IgD-negative memory B cell (primary cell): Measurements from ENCODE around the gene PRKAG2. TPM values are rescaled to one million over a fixed set of nuclear protein-coding genes. Genes with fewer than 3 reads are reported as not detected.

ENCODE experiments used
- H3K27ac Mint-ChIP-seq, 3 donors: one replicate each; pipeline ENCODE4 v1.8.0; 2020 to 2022; ENCODE audit warnings: mild to moderate bottlenecking in 3 of 3, mixed read lengths in 3 of 3, moderate library complexity in 1 of 3
- H3K27me3 Mint-ChIP-seq: one replicate; pipeline ENCODE4 v1.8.0; 2021; ENCODE audit warnings: mixed read lengths
- H3K36me3 Mint-ChIP-seq: one replicate; pipeline ENCODE4 v1.8.0; 2020; ENCODE audit warnings: mild to moderate bottlenecking, mixed read lengths
- H3K4me1 Mint-ChIP-seq, 3 donors: one replicate each; pipeline ENCODE4 v1.8.0; 2020 to 2022; ENCODE audit warnings: mixed read lengths in 3 of 3, mild to moderate bottlenecking in 1 of 3
- H3K4me3 Mint-ChIP-seq, 4 donors: one replicate each; pipeline ENCODE4 v1.8.0; 2020 to 2022; ENCODE audit warnings: mild to moderate bottlenecking in 4 of 4, mixed read lengths in 4 of 4, moderate library complexity in 3 of 4
- H3K9me3 Mint-ChIP-seq, 3 donors: one replicate each; pipeline ENCODE4 v1.8.0; 2020 to 2021; ENCODE audit warnings: mixed read lengths in 3 of 3, mild to moderate bottlenecking in 1 of 3
- polyA plus RNA-seq: library from polyadenylated mRNA; unstranded; fragments of 300-500 nt; fragmentation: Illumina TruSeq; gene quantifications from one replicate; pipeline ENCODE4 v1.2.3, GENCODE V29; 2021

PRKAG2 gene
- polyA plus RNA-seq, 1 donor from 2014 or later = 21.3 TPM

DNA sequence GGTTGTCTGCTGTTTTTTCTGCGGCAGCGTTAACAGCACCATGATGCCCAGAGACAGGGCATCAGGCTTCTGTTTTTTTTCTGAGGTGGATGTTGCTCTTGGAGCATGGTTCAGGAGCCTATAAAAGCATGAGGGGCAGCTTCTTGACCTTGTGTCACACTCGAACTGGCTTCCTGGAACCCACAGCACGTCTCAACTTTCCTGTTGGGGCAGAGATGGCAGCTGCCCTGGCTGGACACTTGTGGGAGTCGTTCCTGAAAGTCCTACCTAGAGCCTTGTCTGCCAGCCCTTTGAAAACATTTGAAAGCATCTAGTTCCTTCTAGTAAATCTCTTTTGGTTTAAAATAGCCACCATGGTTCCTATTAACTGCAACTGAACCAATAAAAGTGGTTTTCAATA is 28.9 kb upstream of the PRKAG2 start:
- peaks cover 2% of the 10 kb centered on the region for H3K27me3 Mint-ChIP-seq
- H3K27ac Mint-ChIP-seq = no peak overlapping the region
- H3K4me1 Mint-ChIP-seq = no peaks in the 10 kb centered on the region
- H3K36me3 Mint-ChIP-seq = peaks cover 3% of the 10 kb centered on the region
- peaks cover 0 to 5% (median 0%) of the 10 kb centered on the region in 3 donors for H3K9me3 Mint-ChIP-seq
- no peak overlapping the region for H3K4me3 Mint-ChIP-seq

DNA sequence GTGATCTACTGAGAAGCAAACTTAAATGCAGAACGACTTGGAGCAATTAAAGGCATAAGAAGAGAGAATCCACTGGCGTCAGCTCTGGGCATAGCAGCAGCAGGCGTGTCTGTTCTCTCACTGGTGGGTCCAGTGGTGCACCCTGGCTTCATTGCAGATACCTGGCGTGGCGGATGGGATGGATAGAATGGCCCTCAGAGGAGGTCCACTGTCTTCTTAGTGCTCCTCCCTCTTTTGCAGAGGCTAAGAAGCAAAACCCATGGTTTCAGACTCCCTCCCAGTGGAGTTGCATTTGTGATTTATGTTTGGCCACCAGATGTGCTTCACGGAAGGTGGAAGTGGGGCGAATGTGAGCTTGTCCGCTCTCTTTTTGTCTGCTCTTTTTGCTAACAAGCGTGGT is 28.4 kb upstream of the PRKAG2 start:
- Mint-ChIP-seq H3K4me1 (no peaks in the 10 kb centered on the region), H3K4me3 (no peak overlapping the region), H3K27ac (no peak overlapping the region), H3K27me3 (peaks cover 2% of the 10 kb centered on the region), H3K36me3 (peaks cover 3% of the 10 kb centered on the region), H3K9me3 (peaks cover 0 to 5% (median 0%) of the 10 kb centered on the region in 3 donors)

DNA sequence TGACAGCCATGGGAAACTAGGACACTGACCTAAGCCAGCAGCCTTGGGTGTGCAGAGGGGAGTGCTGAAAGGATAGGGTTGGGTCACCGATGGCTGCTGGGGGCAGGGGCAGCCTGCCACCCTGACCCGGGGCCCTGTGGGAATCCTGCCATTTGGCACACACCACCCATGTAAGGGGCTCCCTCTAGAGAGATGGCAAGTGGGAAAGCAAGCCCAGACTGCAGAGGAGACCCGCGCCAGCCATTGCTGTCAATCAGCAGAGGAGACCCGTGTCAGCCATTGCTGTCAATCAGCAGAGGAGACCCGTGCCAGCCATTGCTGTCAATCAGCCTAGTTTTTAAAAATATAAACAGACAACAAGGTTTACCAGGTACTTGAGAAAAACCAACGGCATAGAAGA is 27.4 kb upstream of the PRKAG2 start:
- H3K4me1 Mint-ChIP-seq = no peaks in the 10 kb centered on the region
- H3K27ac Mint-ChIP-seq = no peak overlapping the region
- H3K36me3 Mint-ChIP-seq = peaks cover 3% of the 10 kb centered on the region
- peaks cover 0 to 5% (median 0%) of the 10 kb centered on the region in 3 donors for H3K9me3 Mint-ChIP-seq
- H3K27me3 Mint-ChIP-seq = peaks cover 9% of the 10 kb centered on the region
- no peak overlapping the region for H3K4me3 Mint-ChIP-seq

DNA sequence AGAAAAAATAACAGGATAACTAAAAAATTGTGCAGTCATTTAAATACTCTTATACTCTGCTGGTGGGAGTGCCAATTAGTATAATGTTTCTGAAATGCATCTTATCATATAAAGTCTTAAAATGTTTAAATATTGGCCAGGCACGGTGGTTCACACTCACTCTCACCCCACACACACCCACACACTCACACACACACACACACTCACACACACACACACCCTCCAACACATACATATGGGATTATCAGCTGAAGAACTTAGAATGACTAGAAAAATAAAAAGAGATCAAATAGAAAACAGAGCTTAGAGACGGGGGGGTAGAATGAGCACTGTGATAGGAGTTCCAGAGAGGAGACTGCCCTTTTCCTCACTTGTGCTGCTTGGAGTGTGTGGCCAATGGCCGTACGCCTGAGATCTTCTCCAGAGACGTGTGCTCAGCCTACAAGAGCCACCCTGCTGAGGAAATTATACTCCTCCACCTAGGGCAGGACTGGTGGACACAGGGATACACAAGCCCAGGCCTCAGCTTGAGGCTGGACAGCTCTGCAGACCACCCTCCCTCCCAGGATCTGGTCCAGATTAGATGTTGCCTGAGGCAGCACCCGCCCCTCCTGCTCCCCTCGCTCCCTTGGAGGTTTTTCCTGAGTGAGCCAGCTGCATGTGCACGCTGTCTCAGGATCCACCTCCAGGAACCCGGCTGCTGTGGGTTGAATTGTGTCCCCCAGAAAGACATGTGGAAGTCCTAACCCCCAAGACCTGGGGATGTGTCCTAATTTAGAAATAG is 26.5 kb upstream of the PRKAG2 start:
- H3K9me3 Mint-ChIP-seq = peaks cover 0 to 5% (median 0%) of the 10 kb centered on the region in 3 donors

DNA sequence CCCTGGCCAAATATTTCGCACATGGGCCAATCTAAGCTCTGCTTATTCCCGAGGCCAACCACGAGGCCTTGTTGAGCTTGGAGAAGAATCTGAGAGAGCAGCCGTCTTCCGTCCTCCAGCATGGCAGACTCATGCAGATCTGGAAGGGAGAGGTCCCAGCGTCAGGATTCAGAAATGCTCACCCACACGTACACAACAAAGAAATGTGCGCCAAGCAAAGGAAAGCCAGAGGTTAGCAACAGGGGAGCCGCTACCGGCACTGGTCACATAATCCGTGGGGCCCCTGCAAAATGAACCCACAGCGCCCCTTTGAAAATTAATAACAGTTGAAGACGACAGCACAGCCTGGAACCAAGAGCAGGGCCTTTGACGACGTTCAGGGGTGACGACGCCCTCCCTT is 25.4 kb upstream of the PRKAG2 start:
- peaks cover 0 to 5% (median 0%) of the 10 kb centered on the region in 3 donors for H3K9me3 Mint-ChIP-seq
- no peaks in the 10 kb centered on the region for H3K4me1 Mint-ChIP-seq
- H3K27me3 Mint-ChIP-seq = peaks cover 11% of the 10 kb centered on the region
- H3K27ac Mint-ChIP-seq = no peak overlapping the region
- H3K36me3 Mint-ChIP-seq = peaks cover 3% of the 10 kb centered on the region
- H3K4me3 Mint-ChIP-seq = no peak overlapping the region

More for the DNA sequence above, 26.5 kb upstream of the PRKAG2 start:
- Mint-ChIP-seq H3K4me3 (peak overlapping the region in 1 of 4 donors; percentile 29), H3K36me3 (peaks cover 3% of the 10 kb centered on the region), H3K27ac (no peak overlapping the region), H3K4me1 (no peaks in the 10 kb centered on the region), H3K27me3 (peaks cover 11% of the 10 kb centered on the region)

DNA sequence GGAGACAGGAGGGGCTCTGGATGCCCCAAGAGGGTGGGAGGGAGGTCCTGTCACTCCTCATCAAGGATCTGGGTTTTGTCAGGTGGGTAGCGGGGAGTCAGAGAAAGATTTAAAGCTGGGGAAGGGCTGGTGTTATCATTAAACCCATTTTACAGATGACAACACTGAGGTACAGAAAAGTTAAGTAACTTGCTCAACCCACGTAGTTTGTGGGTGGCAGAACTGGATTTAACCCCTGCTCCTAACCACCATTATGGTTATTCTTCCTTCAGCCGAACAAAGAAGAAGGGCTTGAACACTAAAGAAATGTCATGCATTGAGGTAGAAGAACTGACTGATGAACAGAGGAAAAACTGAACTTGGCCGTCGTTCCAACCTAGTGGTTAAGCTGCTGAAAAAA is 24.9 kb upstream of the PRKAG2 start:
- peaks cover 0 to 1% (median 0%) of the 10 kb centered on the region in 3 donors for H3K9me3 Mint-ChIP-seq

DNA sequence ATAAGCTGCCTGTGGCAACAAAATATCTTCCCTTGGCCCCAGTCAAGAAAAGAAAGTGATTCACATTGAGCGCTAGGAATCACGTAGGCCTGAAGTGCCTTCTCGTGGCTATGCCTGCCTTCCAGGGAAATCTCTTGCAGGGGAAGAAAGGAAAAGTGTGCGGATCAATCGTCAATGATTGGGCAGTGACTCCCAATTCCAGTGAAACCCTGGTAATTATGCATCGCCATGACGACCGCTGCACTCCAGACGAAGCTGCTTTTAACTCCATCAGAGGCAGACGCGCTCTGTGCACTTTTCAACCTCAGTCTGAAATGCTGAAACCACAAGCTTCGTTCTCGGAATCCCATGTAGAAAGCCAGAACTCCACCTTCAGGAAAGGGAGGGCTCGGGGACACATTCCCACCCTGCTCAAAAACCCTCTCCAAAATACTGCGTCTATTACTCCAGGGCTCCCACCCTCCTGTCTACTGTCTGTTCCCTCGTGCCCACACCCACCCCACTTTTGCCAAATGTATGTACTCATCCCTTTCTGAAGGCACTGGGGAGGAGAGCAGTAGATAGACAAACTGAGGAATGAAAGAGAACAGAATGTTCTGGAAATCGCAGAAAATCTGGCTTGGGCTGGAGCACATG is 24.2 kb upstream of the PRKAG2 start:
- Mint-ChIP-seq H3K27me3 (peaks cover 11% of the 10 kb centered on the region), H3K9me3 (no peaks in the 10 kb centered on the region), H3K27ac (no peak overlapping the region), H3K4me1 (no peaks in the 10 kb centered on the region), H3K4me3 (no peak overlapping the region), H3K36me3 (no peaks in the 10 kb centered on the region)

More for the DNA sequence above, 24.9 kb upstream of the PRKAG2 start:
- Mint-ChIP-seq H3K4me1 (no peaks in the 10 kb centered on the region), H3K27me3 (peaks cover 11% of the 10 kb centered on the region), H3K4me3 (no peak overlapping the region), H3K36me3 (no peaks in the 10 kb centered on the region), H3K27ac (no peak overlapping the region)

DNA sequence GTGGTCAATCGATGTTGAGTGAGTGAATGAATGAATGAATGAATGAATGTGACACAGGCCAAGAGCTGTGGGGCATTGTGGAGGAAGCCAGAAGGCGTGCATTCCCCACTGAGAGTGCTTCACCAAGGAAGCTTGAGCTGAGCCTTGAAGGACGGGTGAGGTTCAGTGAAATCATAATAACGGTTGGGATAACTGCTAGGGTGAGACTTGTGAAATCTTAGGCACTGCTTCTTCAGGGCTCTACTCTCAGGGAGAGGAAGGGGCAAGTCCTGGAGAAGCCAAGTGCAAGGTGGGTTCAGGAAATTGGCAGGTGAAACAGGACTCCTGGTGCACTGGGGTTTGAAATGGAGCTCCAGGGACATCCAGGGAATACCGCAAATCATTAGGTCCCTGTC is 23.7 kb upstream of the PRKAG2 start:
- Mint-ChIP-seq H3K4me3 (no peak overlapping the region), H3K27me3 (peaks cover 11% of the 10 kb centered on the region), H3K4me1 (no peaks in the 10 kb centered on the region), H3K36me3 (no peaks in the 10 kb centered on the region), H3K27ac (no peak overlapping the region), H3K9me3 (no peaks in the 10 kb centered on the region)

DNA sequence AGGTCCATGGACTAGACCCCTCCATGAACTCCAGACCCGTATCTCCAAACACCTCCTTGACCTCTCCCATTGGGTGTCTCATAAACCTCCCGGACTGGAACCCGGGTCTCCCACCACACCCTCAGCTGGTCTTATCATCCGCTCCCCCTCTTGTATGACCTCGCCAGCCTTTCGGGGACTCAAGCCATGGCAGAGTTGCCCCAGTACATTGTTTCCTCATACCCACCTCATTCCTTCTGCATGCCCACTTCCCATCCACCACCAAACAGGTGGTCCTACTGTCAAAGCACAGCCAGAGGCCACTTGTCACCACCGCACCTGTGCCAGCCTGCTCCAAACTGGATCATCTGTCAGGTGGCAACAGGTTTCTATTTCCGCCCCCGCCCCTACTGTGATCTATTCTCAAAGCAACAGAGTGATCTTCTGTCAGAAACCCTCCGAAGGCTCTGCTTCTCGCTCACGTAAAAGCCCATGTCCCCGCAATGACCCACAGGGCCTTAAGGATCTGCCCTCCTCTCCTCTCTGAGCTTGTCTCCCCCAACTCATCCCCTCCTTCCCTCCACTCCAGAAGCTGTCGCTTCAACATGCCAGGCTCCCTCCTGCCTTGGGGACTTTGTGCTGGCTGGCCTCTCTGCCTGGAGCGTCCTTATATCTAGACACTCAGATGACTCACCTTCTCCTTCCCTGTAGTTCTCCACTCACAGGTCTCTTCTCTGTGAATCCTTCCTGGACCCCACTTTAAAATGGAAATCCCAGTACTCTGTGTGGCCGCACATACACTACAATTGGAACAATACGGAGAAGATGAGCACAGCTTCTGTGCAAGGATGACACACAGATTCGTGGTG is 22.8 kb upstream of the PRKAG2 start:
- Mint-ChIP-seq H3K4me1 (no peaks in the 10 kb centered on the region), H3K27me3 (peaks cover 11% of the 10 kb centered on the region), H3K4me3 (no peak overlapping the region), H3K27ac (peak overlapping the region in 1 of 3 donors; percentile 46), H3K36me3 (no peaks in the 10 kb centered on the region), H3K9me3 (no peaks in the 10 kb centered on the region)

DNA sequence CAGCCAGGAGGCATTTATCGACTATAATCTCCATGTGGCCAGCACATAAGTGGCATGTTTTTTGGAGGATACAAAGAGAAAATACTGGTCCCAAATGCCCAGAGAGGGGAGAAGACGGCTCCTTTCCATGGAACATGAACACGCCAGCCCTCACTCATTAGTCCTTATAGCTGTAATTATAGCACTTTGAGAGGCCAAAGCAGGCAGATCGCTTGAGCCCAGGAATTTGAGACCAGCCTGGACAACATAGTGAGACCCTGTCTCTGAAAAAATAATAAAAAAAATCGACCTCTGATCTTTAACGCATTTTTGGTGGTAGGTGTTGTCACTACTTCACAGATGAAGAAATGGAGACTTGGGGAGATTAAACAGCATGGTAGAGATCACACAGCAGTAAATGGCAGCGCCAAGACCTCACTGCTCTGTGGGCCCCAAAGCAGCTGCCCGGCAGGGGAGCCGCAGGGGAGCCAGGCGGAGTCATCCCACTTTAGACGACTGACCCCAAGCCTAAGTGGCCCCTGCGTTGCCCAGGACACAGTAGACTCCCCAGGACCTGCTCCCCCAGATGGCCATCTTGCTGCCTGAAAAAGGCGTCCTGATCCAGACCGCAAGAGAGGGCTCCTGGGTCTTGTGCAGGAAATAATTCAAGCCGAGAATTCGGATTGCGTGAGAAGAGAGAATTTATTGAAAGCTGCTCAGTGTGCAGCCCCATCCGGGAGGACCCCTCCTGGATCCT is 21.2 kb upstream of the PRKAG2 start:
- Mint-ChIP-seq H3K4me1 (no peaks in the 10 kb centered on the region), H3K4me3 (no peak overlapping the region), H3K27ac (no peak overlapping the region), H3K9me3 (no peaks in the 10 kb centered on the region), H3K27me3 (peaks cover 14% of the 10 kb centered on the region), H3K36me3 (no peaks in the 10 kb centered on the region)

DNA sequence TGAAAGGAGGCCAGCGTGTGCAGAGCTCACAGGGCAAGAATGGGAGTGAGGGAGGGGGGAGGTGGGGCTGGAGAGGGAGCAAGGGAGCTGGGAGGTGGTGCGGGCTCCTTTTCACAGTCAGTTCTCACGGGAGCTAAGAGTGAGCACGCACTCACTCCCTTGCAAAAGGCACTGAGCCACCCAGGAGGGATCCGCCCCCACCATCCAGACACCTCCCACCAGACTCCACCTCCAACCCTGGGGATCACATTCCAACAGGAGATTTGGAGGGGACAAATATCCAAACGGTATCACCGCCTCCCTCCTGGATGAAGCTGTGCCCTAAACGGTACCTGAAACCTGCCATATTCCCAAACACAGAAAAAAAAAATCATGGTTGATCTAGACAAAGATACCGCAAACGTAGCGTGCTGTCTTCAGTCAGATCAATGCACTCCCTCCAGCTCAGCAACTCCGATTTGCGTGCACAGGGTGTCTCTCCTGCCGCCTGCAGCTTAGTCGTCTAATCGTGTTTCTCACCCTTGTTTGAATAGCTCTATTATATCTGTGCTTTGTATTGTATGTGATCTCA is 20.3 kb upstream of the PRKAG2 start:
- Mint-ChIP-seq H3K4me3 (no peak overlapping the region), H3K27me3 (peaks cover 14% of the 10 kb centered on the region), H3K9me3 (no peaks in the 10 kb centered on the region), H3K4me1 (no peaks in the 10 kb centered on the region), H3K36me3 (no peaks in the 10 kb centered on the region), H3K27ac (peak overlapping the region in 1 of 3 donors; percentile 31)

DNA sequence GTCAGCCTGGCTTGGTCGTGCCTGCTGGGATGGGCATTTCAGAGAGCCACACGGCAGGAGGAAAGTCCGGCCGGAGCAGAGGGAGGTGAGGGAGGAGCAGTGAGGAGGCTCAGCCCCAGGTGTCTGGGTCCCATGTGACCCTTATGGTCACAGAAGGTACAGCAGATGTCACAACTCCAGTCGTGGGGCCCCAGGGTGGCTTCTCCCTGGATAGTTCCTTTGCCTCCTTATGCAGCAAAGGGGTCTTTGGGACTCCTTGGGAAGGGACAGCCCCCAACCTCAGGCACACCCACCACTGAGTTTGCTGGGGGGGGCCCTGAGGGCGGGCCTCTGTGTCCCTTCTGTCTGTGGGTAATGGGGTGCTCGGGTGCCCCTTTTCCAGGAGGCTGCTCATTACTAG is 19.6 kb upstream of the PRKAG2 start:
- no peak overlapping the region for H3K4me3 Mint-ChIP-seq
- H3K4me1 Mint-ChIP-seq = no peaks in the 10 kb centered on the region
- H3K27ac Mint-ChIP-seq = no peak overlapping the region
- H3K36me3 Mint-ChIP-seq = no peaks in the 10 kb centered on the region
- H3K9me3 Mint-ChIP-seq = no peaks in the 10 kb centered on the region
- H3K27me3 Mint-ChIP-seq = peaks cover 14% of the 10 kb centered on the region

DNA sequence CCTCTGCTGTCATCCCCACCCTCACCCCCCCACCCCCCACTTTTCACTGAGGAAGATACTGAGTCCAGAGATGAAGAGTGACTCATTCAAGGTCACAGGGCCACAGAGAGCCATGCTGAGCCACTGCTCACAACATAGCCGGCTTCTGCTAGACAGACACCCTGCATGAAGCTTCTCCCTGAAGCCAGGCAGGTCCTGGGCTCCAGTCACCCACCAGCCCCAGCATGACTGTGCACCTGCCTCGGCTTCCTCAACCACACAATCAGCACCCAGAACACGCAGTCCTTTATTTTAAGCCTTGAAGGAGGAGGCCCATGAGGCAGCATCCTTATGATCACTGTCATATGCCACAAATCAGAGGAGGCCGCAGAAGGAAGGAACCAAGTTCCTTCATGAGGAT is 19.2 kb upstream of the PRKAG2 start:
- Mint-ChIP-seq H3K27me3 (peaks cover 13% of the 10 kb centered on the region), H3K9me3 (no peaks in the 10 kb centered on the region), H3K36me3 (no peaks in the 10 kb centered on the region), H3K4me1 (no peaks in the 10 kb centered on the region), H3K4me3 (no peak overlapping the region), H3K27ac (no peak overlapping the region)

DNA sequence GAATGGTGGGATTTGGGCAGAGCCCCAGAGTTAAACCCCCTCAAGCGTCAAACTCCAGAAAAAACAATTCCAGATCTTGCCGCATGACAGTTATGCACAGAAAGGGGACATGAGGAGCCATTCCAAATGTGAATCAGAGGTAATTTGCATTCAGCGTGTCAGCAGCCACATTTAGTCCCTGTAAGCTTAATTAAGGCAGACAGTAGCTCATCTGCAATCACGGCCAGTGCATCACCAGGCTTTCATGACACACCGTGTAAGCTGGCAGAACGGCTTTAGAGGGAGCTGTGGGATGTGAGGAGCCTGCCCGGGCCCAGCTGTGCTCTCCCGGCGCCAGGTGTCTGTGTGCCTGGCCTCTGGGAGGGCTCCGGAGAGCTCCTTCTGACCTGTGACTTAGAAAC is 18.7 kb upstream of the PRKAG2 start:
- Mint-ChIP-seq H3K36me3 (no peaks in the 10 kb centered on the region), H3K4me3 (no peak overlapping the region), H3K9me3 (no peaks in the 10 kb centered on the region), H3K27me3 (peaks cover 12% of the 10 kb centered on the region), H3K27ac (no peak overlapping the region), H3K4me1 (peaks cover 0 to 1% (median 0%) of the 10 kb centered on the region in 3 donors)
